Smooth muscle cell (in vitro differentiated cells): Measurements from ENCODE around the gene TPSG1. TPM values are rescaled to one million over a fixed set of nuclear protein-coding genes. Genes with fewer than 3 reads are reported as not detected.
"Not testable (repeated sequence)": the region's sequence is repeated elsewhere in the genome, so short reads cannot be mapped to it uniquely, and the experiment has no call there.

Source experiments
- DNase-seq: peaks from one replicate; lab custom pipeline; 2025; ENCODE audit not compliant: unreplicated experiment; lab: John Stamatoyannopoulos, UW
- H2AFZ ChIP-seq: fragments of 200-600 bp; sonication (generic); 2 replicates; pipeline ENCODE4 v1.6.0; 2016; ENCODE audit warnings: antibody characterized with exemption, low read depth, mild to moderate bottlenecking
- H3F3A ChIP-seq: fragments of 200-600 bp; sonication (generic); 2 replicates; pipeline ENCODE4 v1.6.0; 2017; ENCODE audit warnings: antibody characterized with exemption, low read depth
- H3K27ac ChIP-seq: fragments of 200-600 bp; sonication (generic); 2 replicates; pipeline ENCODE4 v1.5.1; 2016; ENCODE audit warnings: low read depth, mild to moderate bottlenecking
- H3K27me3 ChIP-seq: fragments of 200-600 bp; sonication (generic); 2 replicates; pipeline ENCODE4 v1.6.1; 2016; ENCODE audit warnings: low read depth, mild to moderate bottlenecking
- H3K36me3 ChIP-seq: fragments of 200-600 bp; sonication (generic); 2 replicates; pipeline ENCODE4 v1.5.1; 2016; ENCODE audit warnings: low read depth
- H3K4me1 ChIP-seq: fragments of 200-600 bp; sonication (generic); 2 replicates; pipeline ENCODE4 v1.5.1; 2016; ENCODE audit warnings: low read depth
- H3K4me2 ChIP-seq: fragments of 200-600 bp; sonication (generic); 2 replicates; pipeline ENCODE4 v1.6.0; 2016; ENCODE audit warnings: mild to moderate bottlenecking
- H3K4me3 ChIP-seq: fragments of 200-600 bp; sonication (generic); 2 replicates; pipeline ENCODE4 v1.5.1; 2016; ENCODE audit warnings: mild to moderate bottlenecking
- H3K79me2 ChIP-seq: fragments of 200-600 bp; sonication (generic); 2 replicates; pipeline ENCODE4 v1.6.0; 2016; ENCODE audit warnings: low read depth, mild to moderate bottlenecking
- H3K9ac ChIP-seq: fragments of 200-600 bp; sonication (generic); 2 replicates; pipeline ENCODE4 v1.6.0; 2016; ENCODE audit warnings: low read depth
- H3K9me3 ChIP-seq: fragments of 200-600 bp; sonication (generic); replicated peaks from 2 replicates; pipeline ENCODE4 v1.5.1; 2016; ENCODE audit warnings: low read depth
- H4K20me1 ChIP-seq: fragments of 200-600 bp; sonication (generic); 2 replicates; pipeline ENCODE4 v1.6.0; 2016; ENCODE audit warnings: low read depth
- WGBS: methylation state at CpG from one replicate; pipeline ENCODE4 v1.1.7; 2016; ENCODE audit warnings: low lambda C conversion rate; 5-methylcytosine and 5-hydroxymethylcytosine counted together
- polyA plus RNA-seq: library from polyadenylated mRNA; unstranded; fragments of >200 nt; fragmentation: Nextera tagmentation; extraction: Ambion mirVana; gene quantifications from 2 replicates; pipeline ENCODE4 v1.2.1, GENCODE V29; 2016
- total RNA-seq: library from RNA; depleted of rRNA; stranded (reverse); fragments of >200 nt; gene quantifications from 2 replicates; pipeline ENCODE4 v1.2.3, GENCODE V29; 2014
- TF ChIP-seq, protein P1 (sequence below): fragments of 200-600 bp; sonication (generic); IDR thresholded peaks from 2 replicates; pipeline ENCODE4 v1.5.1; 2017; ENCODE audit warnings: borderline replicate concordance, mild to moderate bottlenecking, antibody characterized with exemption; ENCODE audit not compliant: insufficient read depth, poor library complexity, severe bottlenecking

TPSG1 gene
- total and polyA plus RNA-seq, 2 experiments from 2014 or later, result not detected

DNA sequence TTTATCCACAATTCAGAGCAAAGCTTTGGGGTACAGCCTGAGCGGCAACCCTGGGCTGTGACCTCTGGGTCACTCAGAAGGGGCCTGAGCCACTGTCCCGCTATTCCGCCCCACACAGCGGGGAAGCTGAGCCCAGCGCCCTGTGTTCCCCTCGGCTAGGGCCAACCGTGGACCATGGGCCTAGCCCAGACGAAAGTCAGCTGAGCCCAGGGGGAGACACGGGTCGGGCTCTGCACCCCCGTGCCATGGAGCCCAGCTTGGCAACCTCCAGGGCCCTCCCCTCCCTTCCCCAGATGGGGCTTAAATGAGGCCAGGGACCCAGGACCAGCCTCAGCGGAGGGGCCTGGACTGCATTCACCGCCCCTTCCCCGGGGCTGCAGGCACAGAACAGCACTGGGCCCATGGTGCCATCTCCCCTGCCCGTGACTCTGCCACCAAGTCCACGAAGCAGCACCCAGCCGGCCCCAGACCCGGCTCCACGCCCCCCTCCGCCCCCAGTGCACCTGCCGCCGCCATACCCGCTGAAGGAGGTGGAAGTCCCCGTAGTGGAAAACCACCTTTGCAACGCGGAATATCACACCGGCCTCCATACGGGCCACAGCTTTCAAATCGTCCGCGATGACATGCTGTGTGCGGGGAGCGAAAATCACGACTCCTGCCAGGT is 32.6 kb upstream of the TPSG1 start:
- peaks cover 11% of the 10 kb centered on the region for H3K27me3 ChIP-seq
- no peak overlapping the region for H3K27ac ChIP-seq
- DNase-seq, result no peak
- no peaks in the 10 kb centered on the region for H3F3A ChIP-seq
- no peak overlapping the region for H3K4me3 ChIP-seq
- no peaks in the 10 kb centered on the region for H3K79me2 ChIP-seq
- H3K36me3 ChIP-seq, result no peaks in the 10 kb centered on the region
- H3K4me2 ChIP-seq, result no peak overlapping the region
- H2AFZ ChIP-seq, result no peak overlapping the region
- no peak overlapping the region for H3K9ac ChIP-seq
- WGBS, result 89% methylated on average over 26 of the region's 34 CpGs
- no peaks in the 10 kb centered on the region for H4K20me1 ChIP-seq
- H3K4me1 ChIP-seq, result no peaks in the 10 kb centered on the region
- TF ChIP-seq, protein P1, sequence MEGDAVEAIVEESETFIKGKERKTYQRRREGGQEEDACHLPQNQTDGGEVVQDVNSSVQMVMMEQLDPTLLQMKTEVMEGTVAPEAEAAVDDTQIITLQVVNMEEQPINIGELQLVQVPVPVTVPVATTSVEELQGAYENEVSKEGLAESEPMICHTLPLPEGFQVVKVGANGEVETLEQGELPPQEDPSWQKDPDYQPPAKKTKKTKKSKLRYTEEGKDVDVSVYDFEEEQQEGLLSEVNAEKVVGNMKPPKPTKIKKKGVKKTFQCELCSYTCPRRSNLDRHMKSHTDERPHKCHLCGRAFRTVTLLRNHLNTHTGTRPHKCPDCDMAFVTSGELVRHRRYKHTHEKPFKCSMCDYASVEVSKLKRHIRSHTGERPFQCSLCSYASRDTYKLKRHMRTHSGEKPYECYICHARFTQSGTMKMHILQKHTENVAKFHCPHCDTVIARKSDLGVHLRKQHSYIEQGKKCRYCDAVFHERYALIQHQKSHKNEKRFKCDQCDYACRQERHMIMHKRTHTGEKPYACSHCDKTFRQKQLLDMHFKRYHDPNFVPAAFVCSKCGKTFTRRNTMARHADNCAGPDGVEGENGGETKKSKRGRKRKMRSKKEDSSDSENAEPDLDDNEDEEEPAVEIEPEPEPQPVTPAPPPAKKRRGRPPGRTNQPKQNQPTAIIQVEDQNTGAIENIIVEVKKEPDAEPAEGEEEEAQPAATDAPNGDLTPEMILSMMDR, result no peak
- H3K9me3 ChIP-seq, result no peaks in the 10 kb centered on the region

DNA sequence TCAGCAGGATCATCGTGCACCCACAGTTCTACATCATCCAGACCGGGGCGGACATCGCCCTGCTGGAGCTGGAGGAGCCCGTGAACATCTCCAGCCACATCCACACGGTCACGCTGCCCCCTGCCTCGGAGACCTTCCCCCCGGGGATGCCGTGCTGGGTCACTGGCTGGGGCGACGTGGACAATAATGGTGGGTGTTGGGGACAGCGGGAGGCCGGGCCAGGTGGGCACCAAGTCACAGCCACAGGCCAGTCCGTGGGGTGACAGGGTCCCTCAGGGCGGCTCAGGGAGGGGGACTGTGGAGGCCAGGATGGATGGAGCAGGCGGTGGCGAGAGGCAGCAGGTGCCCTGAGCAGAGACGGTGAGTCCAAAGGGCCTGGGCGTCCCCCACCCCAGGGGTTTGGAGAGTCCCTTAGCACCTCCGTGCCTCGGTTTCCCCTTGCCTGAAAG is 31.8 kb upstream of the TPSG1 start:
- H3K4me3 ChIP-seq, result no peak overlapping the region
- H3K27me3 ChIP-seq, result peaks cover 11% of the 10 kb centered on the region
- H2AFZ ChIP-seq, result no peak overlapping the region
- no peak overlapping the region for H3K27ac ChIP-seq
- H3K79me2 ChIP-seq, result no peaks in the 10 kb centered on the region
- H3K9ac ChIP-seq, result no peak overlapping the region
- H3F3A ChIP-seq, result no peaks in the 10 kb centered on the region
- no peaks in the 10 kb centered on the region for H4K20me1 ChIP-seq
- DNase-seq, result no peak
- H3K36me3 ChIP-seq, result no peaks in the 10 kb centered on the region
- 89% methylated on average over 22 of the region's 22 CpGs for WGBS
- no peaks in the 10 kb centered on the region for H3K9me3 ChIP-seq
- no peaks in the 10 kb centered on the region for H3K4me1 ChIP-seq
- TF ChIP-seq, protein P1, result no peak
- no peak overlapping the region for H3K4me2 ChIP-seq

DNA sequence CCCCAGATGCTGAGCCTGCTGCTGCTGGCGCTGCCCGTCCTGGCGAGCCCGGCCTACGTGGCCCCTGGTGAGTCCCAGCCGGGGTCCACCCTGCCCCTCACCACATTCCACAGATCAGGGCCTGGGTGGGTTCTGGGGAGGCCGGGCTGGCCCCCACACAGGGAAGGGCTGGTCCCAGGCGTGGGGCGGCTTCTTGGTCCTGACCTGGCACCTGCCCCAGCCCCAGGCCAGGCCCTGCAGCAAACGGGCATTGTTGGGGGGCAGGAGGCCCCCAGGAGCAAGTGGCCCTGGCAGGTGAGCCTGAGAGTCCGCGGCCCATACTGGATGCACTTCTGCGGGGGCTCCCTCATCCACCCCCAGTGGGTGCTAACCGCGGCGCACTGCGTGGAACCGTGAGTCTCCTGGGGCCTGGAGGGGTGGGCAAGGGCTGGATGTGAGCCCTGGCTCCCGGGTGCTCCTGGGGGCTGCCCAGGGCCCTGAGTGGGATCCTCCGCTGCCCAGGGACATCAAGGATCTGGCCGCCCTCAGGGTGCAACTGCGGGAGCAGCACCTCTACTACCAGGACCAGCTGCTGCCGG is 31.3 kb upstream of the TPSG1 start:
- not testable (repeated sequence) for H3K4me3 ChIP-seq, H3K36me3 ChIP-seq, H3K4me1 ChIP-seq, H3F3A ChIP-seq, H3K27ac ChIP-seq, H3K9ac ChIP-seq, H4K20me1 ChIP-seq, H3K4me2 ChIP-seq, H2AFZ ChIP-seq, DNase-seq, H3K9me3 ChIP-seq, H3K79me2 ChIP-seq
- peaks cover 11% of the 10 kb centered on the region for H3K27me3 ChIP-seq
- 88% methylated on average over 18 of the region's 23 CpGs for WGBS

DNA sequence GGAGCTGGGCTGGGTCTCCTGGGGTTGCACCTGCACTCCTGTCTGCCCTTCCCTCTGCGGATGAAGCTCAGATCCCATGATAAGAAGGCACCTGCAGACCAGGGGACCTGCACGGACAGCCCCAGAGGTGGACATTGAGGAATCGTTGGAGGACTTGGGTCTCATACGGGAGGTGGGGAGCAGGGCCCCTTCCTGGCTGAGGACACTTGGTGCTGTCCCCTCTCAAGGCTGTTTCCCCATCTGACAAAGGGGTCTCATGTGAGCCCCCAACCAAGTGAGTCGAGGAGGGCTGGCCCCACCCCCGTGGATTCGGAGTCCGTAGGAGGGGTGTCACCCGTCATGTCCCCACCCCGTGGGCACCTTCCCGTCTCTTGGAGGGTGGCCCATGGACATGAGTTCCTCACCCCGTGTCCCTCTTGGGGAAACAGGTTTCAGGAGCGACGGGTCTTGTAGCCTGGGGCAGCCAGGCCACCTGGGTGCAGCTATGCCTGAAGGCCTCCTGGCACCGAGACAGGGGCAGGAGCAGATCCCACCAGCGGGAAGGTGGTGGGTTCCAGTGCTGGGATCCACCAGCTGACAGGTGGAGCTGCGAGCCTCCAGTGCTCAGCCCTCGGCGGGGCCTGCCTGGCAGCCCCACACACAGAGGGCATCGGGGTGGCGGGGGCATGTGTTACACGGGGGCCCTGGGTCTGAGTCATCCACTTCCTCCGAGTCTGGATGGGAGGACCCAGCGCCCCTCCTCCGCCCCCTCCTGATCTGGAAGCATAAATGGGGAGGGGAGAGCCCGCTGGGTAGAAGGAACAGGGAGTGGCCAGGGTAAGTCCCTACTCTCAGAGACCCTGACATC is 30.4 kb upstream of the TPSG1 start, which contains the start of gene TPSD1:
Gene TPSD1, plus strand, starts transcription at position 794 of the 847 bp plus-strand sequence. CDS start 212 bp downstream, outside the sequence.
- not testable (repeated sequence) for H2AFZ ChIP-seq, H3K4me2 ChIP-seq, H4K20me1 ChIP-seq, H3K79me2 ChIP-seq, DNase-seq, H3K4me1 ChIP-seq, H3K9ac ChIP-seq, H3K36me3 ChIP-seq, H3F3A ChIP-seq, H3K4me3 ChIP-seq, H3K27ac ChIP-seq, H3K9me3 ChIP-seq
- peaks cover 11% of the 10 kb centered on the region for H3K27me3 ChIP-seq
- WGBS, result 80% methylated on average over 24 of the region's 26 CpGs

DNA sequence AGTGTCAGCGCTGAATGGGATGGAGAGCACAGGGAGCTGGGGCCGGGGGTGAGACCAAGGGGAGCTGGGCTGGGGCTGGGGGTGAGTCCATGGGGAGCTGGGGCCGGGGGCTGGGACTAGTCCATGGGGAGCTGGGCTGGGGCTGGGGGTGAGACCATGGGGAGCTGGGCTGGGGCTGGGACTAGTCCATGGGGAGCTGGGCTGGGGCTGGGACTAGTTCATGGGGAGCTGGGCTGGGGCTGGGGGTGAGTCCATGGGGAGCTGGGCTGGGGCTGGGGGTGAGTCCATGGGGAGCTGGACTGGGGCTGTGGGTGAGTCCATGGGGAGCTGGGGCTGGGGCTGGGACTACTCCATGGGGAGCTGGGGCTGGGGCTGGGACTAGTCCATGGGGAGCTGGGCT is 29.8 kb upstream of the TPSG1 start:
- not testable (repeated sequence) for H3K79me2 ChIP-seq, H3K4me1 ChIP-seq, H3K36me3 ChIP-seq, H3K27me3 ChIP-seq, H3F3A ChIP-seq, H2AFZ ChIP-seq, H4K20me1 ChIP-seq, H3K4me3 ChIP-seq, H3K27ac ChIP-seq, H3K4me2 ChIP-seq, DNase-seq, H3K9me3 ChIP-seq, H3K9ac ChIP-seq
- WGBS, result no CpG with 5 or more reads among the region's 3 CpGs

DNA sequence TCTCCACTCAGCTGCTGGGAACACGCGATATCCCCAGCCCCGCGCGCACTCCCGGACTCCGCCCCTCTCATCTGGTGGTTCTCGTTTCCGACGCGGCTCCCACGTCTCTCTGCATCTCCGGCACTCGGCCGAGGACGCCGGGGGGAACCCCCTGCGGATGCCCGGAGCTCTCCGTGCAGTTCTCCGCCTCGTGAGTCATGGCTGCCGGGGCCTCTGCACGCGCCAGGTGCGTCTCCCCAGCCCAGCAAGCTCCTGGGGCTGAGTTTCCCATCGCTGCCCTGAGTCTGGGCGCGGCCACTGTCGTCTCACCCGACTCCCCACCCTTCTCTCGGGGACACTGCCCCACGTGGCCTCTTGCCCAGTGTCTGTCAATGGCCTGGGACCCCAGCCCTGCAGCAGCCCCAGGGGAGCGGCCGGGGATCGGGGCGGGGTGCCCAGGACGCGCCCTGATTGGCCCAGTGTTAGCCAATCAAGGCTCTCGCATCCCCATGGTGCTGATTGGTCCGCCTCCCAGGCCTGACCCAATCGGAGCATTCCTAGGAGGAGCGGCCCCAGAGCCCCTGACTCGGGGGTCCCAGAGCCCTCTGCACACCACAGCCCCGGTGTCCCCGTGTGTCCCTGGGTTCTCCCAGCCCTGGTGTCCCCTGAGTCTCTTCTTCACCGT is 28.8 kb upstream of the TPSG1 start:
- not testable (repeated sequence) for H3F3A ChIP-seq, H3K4me1 ChIP-seq, DNase-seq, H3K4me2 ChIP-seq, H3K36me3 ChIP-seq, H3K27me3 ChIP-seq, H2AFZ ChIP-seq, H4K20me1 ChIP-seq, H3K9ac ChIP-seq, H3K27ac ChIP-seq, H3K9me3 ChIP-seq, H3K79me2 ChIP-seq, H3K4me3 ChIP-seq
- no CpG with 5 or more reads among the region's 47 CpGs for WGBS
